GM10266 (cell line): ENCODE data around the gene RARG.

Experiments
- DNase-seq: peaks from one replicate; pipeline ENCODE4 v3.0.0; 2012; ENCODE audit errors: extremely low spot score
- CTCF ChIP-seq: IDR thresholded peaks from 2 replicates; pipeline ENCODE4 v1.5.1; 2012; ENCODE audit warnings: mild to moderate bottlenecking, low read depth; ENCODE audit not compliant: control insufficient read depth, insufficient read depth; ENCODE audit errors: missing control alignments

RARG gene

GRCh38 chr12:53227341-53227740, 4.7 kb downstream of the RARG start:
- TF ChIP-seq CTCF = no peak
- DNase-seq = no peak

- DNase-seq = no peak
- no peak for TF ChIP-seq CTCF
These were observed 5.2 kb downstream of the RARG start for GRCh38 chr12:53226815-53227214.

GRCh38 chr12:53225635-53226424, 6.2 kb downstream of the RARG start:
- DNase-seq = no peak
- no peak for TF ChIP-seq CTCF

- no peak for DNase-seq
- no peak for TF ChIP-seq CTCF
These were observed 6.9 kb downstream of the RARG start for GRCh38 chr12:53224897-53225634.

GRCh38 chr12:53224061-53224896, 7.7 kb downstream of the RARG start:
- DNase-seq = no peak
- no peak for TF ChIP-seq CTCF

- TF ChIP-seq CTCF = no peak
- no peak for DNase-seq
These were observed 8.5 kb downstream of the RARG start for GRCh38 chr12:53223389-53224060.
